Sigmoid colon (tissue), 4 donors: ENCODE measurements around the gene LIN52.

Experiments
- CTCF ChIP-seq, 4 experiments: fragments of 450-650 bp in 3 of 4; fragments of 200-600 bp in 1 of 4; IDR thresholded peaks; one replicate each; pipeline ENCODE4 v1.5.1; 2016 to 2019; ENCODE audit warnings: antibody characterized with exemption in 4 of 4, mild to moderate bottlenecking in 3 of 4, moderate library complexity in 2 of 4
- EP300 ChIP-seq, 4 donors: sonication (generic); formaldehyde crosslinking; IDR thresholded peaks; one replicate each; pipeline ENCODE4 v1.6.1; 2017; ENCODE audit warnings: antibody characterized with exemption in 4 of 4
- POLR2A ChIP-seq, 2 donors: fragments of 450-650 bp; IDR thresholded peaks; one replicate each; pipeline ENCODE4 v1.6.1; 2016; ENCODE audit warnings: antibody characterized with exemption in 2 of 2, mild to moderate bottlenecking in 2 of 2, moderate library complexity in 2 of 2
- POLR2AphosphoS5 ChIP-seq, 4 donors: sonication (generic); formaldehyde crosslinking; IDR thresholded peaks; one replicate each; pipeline ENCODE4 v1.6.1; 2017; ENCODE audit warnings: antibody characterized with exemption in 4 of 4

DNA sequence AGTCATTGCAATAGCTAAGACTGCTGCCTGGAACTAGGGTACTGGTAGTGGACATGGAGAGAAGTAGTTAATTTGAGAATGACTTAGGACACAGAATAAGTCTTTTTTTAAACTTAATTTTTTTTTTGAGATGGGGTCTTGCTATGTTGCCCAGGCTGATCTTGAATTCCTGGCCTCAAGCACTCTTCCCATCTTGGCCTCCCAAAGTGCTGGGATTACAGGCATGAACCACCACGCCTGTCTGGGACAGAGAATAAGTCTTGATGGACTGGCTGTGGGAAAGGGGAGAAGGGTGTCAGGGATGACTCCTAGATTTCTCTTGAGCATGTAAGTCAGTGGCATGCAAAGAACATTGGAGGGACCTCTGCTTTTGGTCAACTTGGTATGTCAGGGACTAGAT, 42.9 kb downstream of the LIN52 start:
- TF ChIP-seq EP300 (IDR thresholded peaks at IDR 0.05) (no peak), POLR2AphosphoS5 (IDR thresholded peaks at IDR 0.05) (no peak), CTCF (IDR thresholded peaks at IDR 0.05) (no peak), POLR2A (IDR thresholded peaks at IDR 0.05) (no peak)
